ENCODE measurements around the gene ANO6.

Gene ANO6

DNA sequence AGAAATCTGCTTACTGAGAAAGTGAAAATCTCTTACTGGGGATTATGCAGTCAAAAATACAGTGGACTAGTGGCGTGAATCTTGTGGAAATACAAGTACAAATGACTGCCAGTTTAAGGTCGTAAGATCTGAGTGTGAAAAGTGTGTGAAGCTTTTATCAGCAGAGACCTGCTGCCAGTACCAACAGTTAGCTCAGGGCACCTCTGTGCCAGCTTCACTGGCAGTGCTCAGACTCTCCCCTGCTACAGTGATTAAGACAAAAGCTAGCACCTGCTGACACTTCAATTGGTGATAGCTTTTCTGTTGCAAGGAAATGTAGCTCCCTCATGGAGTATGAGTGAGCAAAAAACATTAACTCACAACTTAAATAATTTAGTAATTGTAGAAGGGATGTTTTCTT, 185.1 kb downstream of the ANO6 start:
- Histone ChIP-seq H3K36me3 (ENCODE audit: insufficient read depth, low read length) (peaks cover 16% of the 10 kb centered on the region), H3K27ac (ENCODE audit: low read depth, low read length) (no peak overlapping the region), H3K27me3 (ENCODE audit: insufficient read depth, low read length) (no peaks in the 10 kb centered on the region), H3K4me1 (ENCODE audit: control insufficient read depth, insufficient read depth, low read length, unreplicated experiment) (no peaks in the 10 kb centered on the region), H3K79me2 (ENCODE audit: control insufficient read depth, insufficient read depth, low read length, unreplicated experiment) (no peaks in the 10 kb centered on the region), H3K4me3 (ENCODE audit: low read depth, low read length) (no peak overlapping the region), H2AFZ (ENCODE audit: low read length, unreplicated experiment) (no peak overlapping the region)

GRCh38 chr12:45402288-45402687, 186.4 kb downstream of the ANO6 start:
- Histone ChIP-seq H3K36me3 (ENCODE audit: insufficient read depth, low read length) (peaks cover 20% of the 10 kb centered on the region), H3K79me2 (ENCODE audit: control insufficient read depth, insufficient read depth, low read length, unreplicated experiment) (no peaks in the 10 kb centered on the region), H3K4me1 (ENCODE audit: control insufficient read depth, insufficient read depth, low read length, unreplicated experiment) (no peaks in the 10 kb centered on the region), H3K4me3 (ENCODE audit: low read depth, low read length) (no peak overlapping the region), H3K27me3 (ENCODE audit: insufficient read depth, low read length) (no peaks in the 10 kb centered on the region), H3K27ac (ENCODE audit: low read depth, low read length) (no peak overlapping the region), H2AFZ (ENCODE audit: low read length, unreplicated experiment) (no peak overlapping the region)

DNA sequence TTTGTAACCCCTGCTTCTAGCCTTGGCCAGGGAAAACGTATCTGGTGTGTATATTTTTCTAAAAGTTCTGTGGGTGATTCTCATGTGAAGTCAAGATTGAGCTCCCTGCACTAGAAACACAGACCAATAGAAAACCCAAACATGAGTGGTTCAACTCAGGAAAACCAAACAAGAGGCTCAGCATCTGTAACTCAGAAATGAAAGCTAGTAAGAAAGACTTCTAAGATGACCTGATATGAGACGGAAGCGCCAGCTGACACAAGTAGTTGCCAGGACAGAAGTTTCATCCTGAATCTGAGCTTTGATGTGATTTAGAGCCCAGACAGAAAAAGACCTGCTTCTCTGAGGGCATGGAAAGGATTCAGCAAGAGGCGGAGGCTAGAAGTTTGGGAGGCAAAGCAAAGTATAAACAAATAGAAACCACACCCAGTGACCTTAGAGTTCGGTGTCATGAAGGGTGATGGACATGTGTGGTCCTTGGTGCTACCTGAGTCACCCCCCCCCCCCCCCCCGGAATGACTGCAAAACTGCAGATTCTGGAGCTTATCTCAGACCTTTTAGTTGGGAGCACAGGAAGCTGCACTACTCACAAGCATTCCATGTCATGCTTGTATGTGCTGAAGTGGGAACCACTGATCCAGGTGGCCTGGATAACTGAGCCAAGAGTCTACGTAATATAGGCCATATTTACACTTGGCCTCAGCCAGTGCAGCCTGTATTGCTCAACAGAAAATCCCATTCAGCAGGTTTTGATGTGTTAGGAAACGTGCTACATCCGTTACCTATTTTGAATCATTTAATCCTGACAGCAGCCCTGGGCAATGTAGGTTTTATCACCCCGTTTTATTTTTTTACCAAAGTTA, 191.3 kb downstream of the ANO6 start:
- H2AFZ ChIP-seq (ENCODE audit: low read length, unreplicated experiment), result no peak overlapping the region
- H3K27ac ChIP-seq (ENCODE audit: low read depth, low read length), result no peak overlapping the region
- H3K27me3 ChIP-seq (ENCODE audit: insufficient read depth, low read length), result no peaks in the 10 kb centered on the region
- H3K36me3 ChIP-seq (ENCODE audit: insufficient read depth, low read length), result peaks cover 25% of the 10 kb centered on the region
- H3K79me2 ChIP-seq (ENCODE audit: control insufficient read depth, insufficient read depth, low read length, unreplicated experiment), result no peaks in the 10 kb centered on the region
- peaks cover 6% of the 10 kb centered on the region for H3K4me1 ChIP-seq (ENCODE audit: control insufficient read depth, insufficient read depth, low read length, unreplicated experiment)
- no peak overlapping the region for H3K4me3 ChIP-seq (ENCODE audit: low read depth, low read length)

DNA sequence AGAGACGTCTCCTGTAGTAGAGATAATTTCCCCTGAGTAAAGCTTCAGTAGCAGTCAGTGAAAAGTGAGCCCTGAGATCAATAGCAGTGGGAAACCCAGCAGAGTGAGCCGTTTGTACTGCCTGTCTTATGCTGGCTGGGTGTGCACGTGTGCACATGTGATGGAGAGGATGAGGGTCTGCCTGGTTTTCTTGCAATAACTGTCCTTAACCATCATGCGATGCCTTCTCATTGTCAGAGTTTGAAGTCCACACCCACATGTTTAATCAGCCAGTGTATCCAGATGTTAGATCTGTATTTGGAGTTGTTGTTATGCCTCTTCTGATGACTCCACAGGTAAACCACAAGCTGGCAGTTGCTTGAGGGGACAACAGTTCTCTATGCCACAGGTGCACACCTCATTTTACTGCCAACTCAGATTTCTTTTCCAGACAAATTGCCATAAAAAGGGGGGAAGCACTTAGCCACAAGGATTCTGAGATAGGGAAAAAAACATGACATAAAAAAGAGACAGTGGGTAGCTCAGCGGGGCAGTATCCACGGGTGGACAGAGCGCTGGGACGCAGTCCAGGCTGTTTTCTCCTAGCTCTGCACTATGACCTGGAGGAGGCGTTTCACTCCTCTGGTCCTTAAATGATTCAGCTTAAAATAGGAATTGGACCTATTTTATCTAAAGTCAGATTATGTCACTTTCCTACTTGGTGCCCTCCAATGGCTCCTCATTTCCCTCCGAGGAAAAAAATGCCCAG, 192.3 kb downstream of the ANO6 start:
- H3K4me1 ChIP-seq (ENCODE audit: control insufficient read depth, insufficient read depth, low read length, unreplicated experiment), result peaks cover 6% of the 10 kb centered on the region
- H3K4me3 ChIP-seq (ENCODE audit: low read depth, low read length), result no peak overlapping the region
- H3K27me3 ChIP-seq (ENCODE audit: insufficient read depth, low read length), result no peaks in the 10 kb centered on the region
- no peaks in the 10 kb centered on the region for H3K79me2 ChIP-seq (ENCODE audit: control insufficient read depth, insufficient read depth, low read length, unreplicated experiment)
- H3K27ac ChIP-seq (ENCODE audit: low read depth, low read length), result no peak overlapping the region
- peaks cover 19% of the 10 kb centered on the region for H3K36me3 ChIP-seq (ENCODE audit: insufficient read depth, low read length)
- H2AFZ ChIP-seq (ENCODE audit: low read length, unreplicated experiment), result no peak overlapping the region

GRCh38 chr12:45408729-45409114, 192.8 kb downstream of the ANO6 start:
- Histone ChIP-seq H3K4me3 (ENCODE audit: low read depth, low read length) (no peak overlapping the region), H3K36me3 (ENCODE audit: insufficient read depth, low read length) (peaks cover 16% of the 10 kb centered on the region), H3K4me1 (ENCODE audit: control insufficient read depth, insufficient read depth, low read length, unreplicated experiment) (peaks cover 6% of the 10 kb centered on the region), H2AFZ (ENCODE audit: low read length, unreplicated experiment) (no peak overlapping the region), H3K27ac (ENCODE audit: low read depth, low read length) (no peak overlapping the region), H3K27me3 (ENCODE audit: insufficient read depth, low read length) (no peaks in the 10 kb centered on the region), H3K79me2 (ENCODE audit: control insufficient read depth, insufficient read depth, low read length, unreplicated experiment) (no peaks in the 10 kb centered on the region)

- no peak overlapping the region for H3K4me3 ChIP-seq (ENCODE audit: low read depth, low read length)
- no peaks in the 10 kb centered on the region for H3K79me2 ChIP-seq (ENCODE audit: control insufficient read depth, insufficient read depth, low read length, unreplicated experiment)
- H3K36me3 ChIP-seq (ENCODE audit: insufficient read depth, low read length), result peaks cover 15% of the 10 kb centered on the region
- peak overlapping the region; percentile 23 for H2AFZ ChIP-seq (ENCODE audit: low read length, unreplicated experiment)
- peaks cover 6% of the 10 kb centered on the region for H3K4me1 ChIP-seq (ENCODE audit: control insufficient read depth, insufficient read depth, low read length, unreplicated experiment)
- peak overlapping the region; percentile 13; the same call in 1 of the 2 replicates for H3K27ac ChIP-seq (ENCODE audit: low read depth, low read length)
- no peaks in the 10 kb centered on the region for H3K27me3 ChIP-seq (ENCODE audit: insufficient read depth, low read length)
Observed at GRCh38 chr12:45409966-45410365, 194.1 kb downstream of the ANO6 start.

GRCh38 chr12:45411626-45412025, 195.7 kb downstream of the ANO6 start:
- no peak overlapping the region for H3K4me3 ChIP-seq (ENCODE audit: low read depth, low read length)
- H3K36me3 ChIP-seq (ENCODE audit: insufficient read depth, low read length), result peaks cover 14% of the 10 kb centered on the region
- H3K4me1 ChIP-seq (ENCODE audit: control insufficient read depth, insufficient read depth, low read length, unreplicated experiment), result peaks cover 13% of the 10 kb centered on the region
- no peak overlapping the region for H2AFZ ChIP-seq (ENCODE audit: low read length, unreplicated experiment)
- no peaks in the 10 kb centered on the region for H3K79me2 ChIP-seq (ENCODE audit: control insufficient read depth, insufficient read depth, low read length, unreplicated experiment)
- H3K27ac ChIP-seq (ENCODE audit: low read depth, low read length), result no peak overlapping the region
- H3K27me3 ChIP-seq (ENCODE audit: insufficient read depth, low read length), result no peaks in the 10 kb centered on the region

GRCh38 chr12:45415393-45415817, 199.5 kb downstream of the ANO6 start:
- H3K79me2 ChIP-seq (ENCODE audit: control insufficient read depth, insufficient read depth, low read length, unreplicated experiment), result no peaks in the 10 kb centered on the region
- H3K27me3 ChIP-seq (ENCODE audit: insufficient read depth, low read length), result no peaks in the 10 kb centered on the region
- H2AFZ ChIP-seq (ENCODE audit: low read length, unreplicated experiment), result no peak overlapping the region
- H3K27ac ChIP-seq (ENCODE audit: low read depth, low read length), result peak overlapping the region; percentile 82
- H3K4me3 ChIP-seq (ENCODE audit: low read depth, low read length), result no peak overlapping the region
- H3K4me1 ChIP-seq (ENCODE audit: control insufficient read depth, insufficient read depth, low read length, unreplicated experiment), result peaks cover 7% of the 10 kb centered on the region
- H3K36me3 ChIP-seq (ENCODE audit: insufficient read depth, low read length), result peaks cover 23% of the 10 kb centered on the region

- Histone ChIP-seq H3K4me1 (ENCODE audit: control insufficient read depth, insufficient read depth, low read length, unreplicated experiment) (peaks cover 7% of the 10 kb centered on the region), H3K27ac (ENCODE audit: low read depth, low read length) (peak overlapping the region; percentile 82), H3K27me3 (ENCODE audit: insufficient read depth, low read length) (no peaks in the 10 kb centered on the region), H2AFZ (ENCODE audit: low read length, unreplicated experiment) (no peak overlapping the region), H3K36me3 (ENCODE audit: insufficient read depth, low read length) (peaks cover 21% of the 10 kb centered on the region), H3K4me3 (ENCODE audit: low read depth, low read length) (no peak overlapping the region), H3K79me2 (ENCODE audit: control insufficient read depth, insufficient read depth, low read length, unreplicated experiment) (no peaks in the 10 kb centered on the region)
Observed at GRCh38 chr12:45416126-45416525, 200.2 kb downstream of the ANO6 start.

DNA sequence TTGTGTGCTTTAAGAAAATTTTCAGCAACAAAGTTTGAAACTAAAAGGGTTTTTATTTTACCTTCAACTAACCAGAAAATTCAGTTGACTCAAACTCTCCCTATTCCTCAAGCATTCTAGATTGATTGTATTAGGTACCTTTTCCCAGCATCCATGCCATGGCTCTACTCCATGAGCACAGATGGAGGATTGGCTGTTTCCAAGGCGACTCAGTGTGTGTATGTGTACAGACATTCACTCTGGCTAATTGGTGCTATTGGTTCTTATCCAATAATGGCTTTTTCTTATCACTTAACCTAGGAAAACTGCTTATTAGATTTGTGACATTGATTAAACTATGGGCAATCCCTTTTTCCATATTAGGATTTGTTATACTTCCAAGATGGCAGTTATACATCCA, 202.6 kb downstream of the ANO6 start:
- H3K79me2 ChIP-seq (ENCODE audit: control insufficient read depth, insufficient read depth, low read length, unreplicated experiment), result no peaks in the 10 kb centered on the region
- H3K27ac ChIP-seq (ENCODE audit: low read depth, low read length), result no peak overlapping the region
- H2AFZ ChIP-seq (ENCODE audit: low read length, unreplicated experiment), result no peak overlapping the region
- H3K4me3 ChIP-seq (ENCODE audit: low read depth, low read length), result no peak overlapping the region
- peaks cover 29% of the 10 kb centered on the region; the same call in 1 of the 2 replicates for H3K36me3 ChIP-seq (ENCODE audit: insufficient read depth, low read length)
- H3K27me3 ChIP-seq (ENCODE audit: insufficient read depth, low read length), result no peaks in the 10 kb centered on the region
- H3K4me1 ChIP-seq (ENCODE audit: control insufficient read depth, insufficient read depth, low read length, unreplicated experiment), result peaks cover 7% of the 10 kb centered on the region
